Measurements from ENCODE around the gene GPRC5B.

GPRC5B gene, protein sequence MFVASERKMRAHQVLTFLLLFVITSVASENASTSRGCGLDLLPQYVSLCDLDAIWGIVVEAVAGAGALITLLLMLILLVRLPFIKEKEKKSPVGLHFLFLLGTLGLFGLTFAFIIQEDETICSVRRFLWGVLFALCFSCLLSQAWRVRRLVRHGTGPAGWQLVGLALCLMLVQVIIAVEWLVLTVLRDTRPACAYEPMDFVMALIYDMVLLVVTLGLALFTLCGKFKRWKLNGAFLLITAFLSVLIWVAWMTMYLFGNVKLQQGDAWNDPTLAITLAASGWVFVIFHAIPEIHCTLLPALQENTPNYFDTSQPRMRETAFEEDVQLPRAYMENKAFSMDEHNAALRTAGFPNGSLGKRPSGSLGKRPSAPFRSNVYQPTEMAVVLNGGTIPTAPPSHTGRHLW
- 0 to 0.95 (median 0.17) reads per million in 9 experiments for total RNA-seq

DNA sequence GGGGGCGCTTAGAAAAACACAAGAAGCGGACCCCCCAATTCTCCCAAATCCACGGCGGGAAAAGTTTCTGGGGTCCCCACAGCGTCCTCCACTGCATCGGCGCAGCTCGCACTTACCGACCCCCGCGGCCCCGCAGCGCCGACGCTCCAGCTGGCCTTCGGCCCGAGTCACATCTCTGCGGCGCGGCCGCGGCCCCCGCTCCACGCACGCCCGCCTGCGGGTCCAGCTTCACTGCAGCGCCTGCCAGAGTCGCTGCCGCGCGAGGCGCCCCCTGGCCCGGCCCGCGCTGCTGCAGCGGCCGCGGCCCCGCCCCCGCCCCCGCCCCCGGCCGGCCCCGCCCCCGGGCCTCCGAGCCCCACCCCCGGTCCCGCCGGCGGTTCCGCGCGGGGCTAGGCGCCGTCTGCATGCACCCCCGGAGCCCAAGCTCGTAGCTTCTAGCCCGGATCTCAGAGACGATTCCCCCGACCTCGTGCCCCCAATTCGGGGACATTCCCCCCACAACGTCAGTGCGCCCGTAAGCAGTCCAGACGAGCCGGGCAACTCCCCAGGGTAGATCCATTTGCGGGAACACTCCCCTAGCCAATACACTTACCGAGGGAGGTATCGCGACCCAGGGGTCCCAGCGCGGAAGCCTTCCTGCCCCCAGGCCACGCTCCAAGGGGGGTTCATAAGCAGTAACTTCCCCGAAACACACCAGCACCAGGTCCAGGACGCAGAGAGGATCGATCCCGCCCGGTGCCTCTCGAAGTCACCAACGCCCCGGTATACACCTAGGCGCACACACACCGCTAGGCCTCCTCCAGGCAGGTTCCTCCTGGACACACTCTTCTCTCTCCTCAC lies at the start of gene GPRC5B:
Gene GPRC5B, minus strand, starts transcription at position 238 of the 840 bp plus-strand sequence. CDS start 12,003 bp downstream, outside the sequence.
- Mint-ChIP-seq H3K27me3 (peaks cover 45 to 60% of the 10 kb centered on the region in 2 donors), H3K27ac (peak within 1 kb of the TSS in 1 of 2 donors; percentile 72), H3K4me3 (peak within 1 kb of the TSS; percentile 84 to 85), H3K36me3 (ENCODE audit: insufficient read depth) (peaks cover 7% of the 10 kb centered on the region), H3K4me1 (ENCODE audit: low read depth in 2 of 2) (peaks cover 19 to 24% of the 10 kb centered on the region in 2 donors), H3K9me3 (no peaks in the 10 kb centered on the region)
- DNase-seq = peak; percentile 34 to 40 (median 34)
- peak; percentile 75 for ATAC-seq (replicated peaks)

DNA sequence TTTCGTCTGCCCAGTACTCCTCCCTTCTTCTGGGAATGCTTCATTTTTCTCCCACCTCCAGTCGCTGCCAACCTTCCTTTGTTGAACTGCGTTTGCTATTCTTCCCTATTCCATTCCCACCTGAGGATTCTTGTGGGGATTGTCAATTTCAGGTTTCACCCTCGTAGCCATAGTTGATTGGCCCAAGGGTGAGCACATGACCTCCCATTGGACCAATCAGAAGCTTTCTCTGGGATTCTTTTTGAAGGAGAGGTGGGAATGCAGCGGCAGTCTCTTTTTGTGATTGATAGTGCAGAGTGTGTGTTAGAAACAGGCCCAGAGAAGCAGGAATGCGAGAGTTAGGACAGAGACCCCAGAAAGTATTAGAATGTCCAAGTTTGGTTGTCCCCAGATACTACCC lies 49.1 kb upstream of the GPRC5B start:
- Mint-ChIP-seq H3K27me3 (peaks cover 33 to 41% of the 10 kb centered on the region in 2 donors), H3K4me1 (ENCODE audit: low read depth in 2 of 2) (no peaks in the 10 kb centered on the region), H3K36me3 (ENCODE audit: insufficient read depth) (no peaks in the 10 kb centered on the region), H3K4me3 (no peak overlapping the region), H3K9me3 (no peaks in the 10 kb centered on the region), H3K27ac (no peak overlapping the region)
- no peak for DNase-seq
- no peak for ATAC-seq (replicated peaks)

DNA sequence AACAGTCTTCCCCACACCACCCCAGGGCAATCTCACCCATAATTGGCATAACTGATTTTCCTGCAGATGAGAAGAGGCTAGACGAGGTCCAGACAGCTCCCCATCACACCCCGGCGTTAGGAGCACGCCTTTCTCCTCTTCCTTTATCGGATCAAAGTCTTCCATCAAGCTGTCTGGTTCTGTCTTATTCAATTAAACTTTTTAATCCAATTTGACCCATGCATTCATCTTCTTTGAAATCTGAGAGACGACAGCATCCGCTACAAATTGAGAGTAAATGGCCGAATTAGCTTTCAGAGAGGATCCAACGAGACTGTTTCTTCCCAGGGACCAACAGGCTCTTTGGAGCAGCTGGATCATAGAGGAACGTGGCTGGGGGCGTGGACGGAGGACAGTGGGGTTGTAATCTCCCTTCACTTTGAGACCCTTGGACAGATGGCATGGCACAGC lies 44.4 kb upstream of the GPRC5B start:
- Mint-ChIP-seq H3K27ac (no peak overlapping the region), H3K27me3 (peaks cover 28 to 30% of the 10 kb centered on the region in 2 donors), H3K9me3 (no peaks in the 10 kb centered on the region), H3K4me1 (ENCODE audit: low read depth in 2 of 2) (no peaks in the 10 kb centered on the region), H3K36me3 (ENCODE audit: insufficient read depth) (no peaks in the 10 kb centered on the region), H3K4me3 (no peak overlapping the region)
- DNase-seq = no peak
- no peak for ATAC-seq (replicated peaks)

DNA sequence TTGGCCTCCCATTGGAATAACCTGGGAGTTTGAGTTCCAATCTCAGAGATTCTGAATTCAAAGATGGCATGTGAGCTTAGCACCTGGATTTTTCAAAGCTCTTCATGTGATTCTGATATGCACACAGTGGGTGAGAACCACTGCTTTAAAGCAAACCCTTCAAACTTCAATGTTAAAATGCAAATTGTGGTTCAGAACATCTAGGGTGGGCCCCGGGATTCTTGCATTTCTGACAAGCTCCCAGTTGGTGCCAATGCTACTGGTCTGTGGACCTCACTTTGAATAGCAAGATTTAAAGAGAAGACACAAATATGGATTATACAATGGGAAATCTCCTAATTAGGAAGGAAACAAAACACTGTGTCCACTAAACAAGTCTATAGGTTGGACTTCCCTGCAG lies 43.8 kb upstream of the GPRC5B start:
- no peaks in the 10 kb centered on the region for H3K9me3 Mint-ChIP-seq
- ATAC-seq (replicated peaks) (no peak), DNase-seq (no peak)

DNA sequence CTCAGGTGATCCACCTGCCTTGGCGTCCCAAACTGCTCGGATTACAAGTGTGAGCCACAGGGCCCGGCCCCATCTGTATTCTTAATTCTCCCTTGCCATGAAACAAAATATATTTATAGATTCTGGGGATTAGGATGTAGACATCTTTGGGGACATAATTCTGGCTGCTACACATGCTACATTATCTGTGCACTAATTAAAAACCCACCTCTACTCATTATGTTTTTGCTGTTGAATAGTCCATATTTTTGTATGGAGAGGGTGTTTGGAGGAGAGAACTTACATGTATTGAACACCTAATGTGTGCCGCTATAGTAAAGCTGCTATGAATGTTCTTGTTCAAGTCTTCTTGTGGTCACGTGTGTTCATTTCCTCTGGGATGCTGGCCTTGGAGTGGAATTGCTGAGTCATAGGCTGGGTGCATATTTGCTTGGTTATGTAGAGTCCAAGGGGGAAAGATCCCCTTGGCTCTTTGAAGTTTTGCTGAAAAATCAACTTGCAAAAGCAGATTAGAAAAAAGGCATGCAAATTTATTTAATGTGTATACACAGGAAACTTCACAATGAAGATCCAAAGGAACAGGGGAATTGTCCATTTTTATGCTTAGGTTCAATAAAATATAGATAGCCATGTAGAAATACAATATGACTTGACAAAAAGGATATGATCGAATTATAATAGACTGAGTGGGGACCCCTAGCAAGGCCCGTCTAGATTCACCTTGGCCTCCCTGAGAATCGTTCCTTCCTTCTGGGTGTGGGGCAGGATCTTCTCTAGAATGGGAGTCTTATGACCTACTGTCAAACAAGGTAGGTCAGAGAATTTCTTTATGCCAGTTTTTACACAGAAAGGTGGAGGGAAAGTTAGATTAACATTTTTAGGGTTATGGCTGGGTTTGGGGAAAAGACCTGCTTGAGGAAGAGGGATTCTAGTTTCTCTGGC lies 42.1 kb upstream of the GPRC5B start:
- no peaks in the 10 kb centered on the region for H3K36me3 Mint-ChIP-seq (ENCODE audit: insufficient read depth)
- no peak overlapping the region for H3K27ac Mint-ChIP-seq
- H3K4me3 Mint-ChIP-seq = no peak overlapping the region
- ATAC-seq (replicated peaks) = no peak
- peaks cover 28 to 44% of the 10 kb centered on the region in 2 donors for H3K27me3 Mint-ChIP-seq
- H3K4me1 Mint-ChIP-seq (ENCODE audit: low read depth in 2 of 2) = no peaks in the 10 kb centered on the region
- no peaks in the 10 kb centered on the region for H3K9me3 Mint-ChIP-seq
- no peak for DNase-seq

More for the DNA sequence above, 43.8 kb upstream of the GPRC5B start:
- Mint-ChIP-seq H3K4me3 (no peak overlapping the region), H3K27ac (no peak overlapping the region), H3K27me3 (peaks cover 28 to 36% of the 10 kb centered on the region in 2 donors), H3K36me3 (ENCODE audit: insufficient read depth) (no peaks in the 10 kb centered on the region), H3K4me1 (ENCODE audit: low read depth in 2 of 2) (no peaks in the 10 kb centered on the region)

DNA sequence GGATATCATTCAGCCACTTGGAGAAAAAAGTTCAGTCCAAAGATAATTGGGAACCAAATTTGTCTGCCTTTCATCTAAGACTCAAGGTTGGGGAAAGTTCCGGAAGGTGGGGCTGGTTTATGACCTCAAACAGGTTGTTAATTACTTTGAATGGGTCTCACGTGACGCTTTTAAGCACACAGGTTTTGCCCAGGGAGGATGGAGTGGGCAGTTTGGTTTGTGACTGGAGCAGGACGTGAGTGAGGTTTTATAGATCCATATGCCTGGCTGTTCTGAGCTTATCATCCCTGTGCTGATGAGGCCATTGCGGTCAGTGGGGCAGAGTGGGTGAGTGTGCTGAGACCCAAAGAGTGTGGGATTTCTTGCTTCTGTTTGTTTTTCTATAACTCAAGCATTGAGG lies 38.7 kb upstream of the GPRC5B start:
- no peak overlapping the region for H3K27ac Mint-ChIP-seq
- DNase-seq = no peak
- no peaks in the 10 kb centered on the region for H3K4me1 Mint-ChIP-seq (ENCODE audit: low read depth in 2 of 2)
- H3K36me3 Mint-ChIP-seq (ENCODE audit: insufficient read depth) = no peaks in the 10 kb centered on the region
- no peak overlapping the region for H3K4me3 Mint-ChIP-seq
- peaks cover 24 to 48% of the 10 kb centered on the region in 2 donors for H3K27me3 Mint-ChIP-seq
- no peaks in the 10 kb centered on the region for H3K9me3 Mint-ChIP-seq
- no peak for ATAC-seq (replicated peaks)

DNA sequence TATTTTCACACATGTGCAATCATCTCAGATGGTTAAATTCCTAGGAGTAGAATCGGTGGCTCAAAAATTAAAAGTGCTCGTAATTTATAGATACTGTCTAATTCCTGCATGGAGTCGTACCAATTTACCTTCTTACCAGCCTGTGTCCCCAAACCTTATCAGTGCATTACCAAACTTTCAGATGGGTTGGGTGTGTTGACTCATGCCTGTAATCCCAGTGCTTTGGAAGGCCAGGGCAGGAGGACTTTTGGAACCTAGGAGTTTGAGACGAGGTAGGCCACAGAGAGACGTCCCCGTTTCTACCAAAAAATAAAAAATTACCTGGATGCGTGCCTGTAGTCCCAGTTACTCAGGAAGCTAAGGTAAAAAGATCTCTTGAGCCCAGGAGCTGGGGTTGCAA lies 34.5 kb upstream of the GPRC5B start:
- no peaks in the 10 kb centered on the region for H3K36me3 Mint-ChIP-seq (ENCODE audit: insufficient read depth)

DNA sequence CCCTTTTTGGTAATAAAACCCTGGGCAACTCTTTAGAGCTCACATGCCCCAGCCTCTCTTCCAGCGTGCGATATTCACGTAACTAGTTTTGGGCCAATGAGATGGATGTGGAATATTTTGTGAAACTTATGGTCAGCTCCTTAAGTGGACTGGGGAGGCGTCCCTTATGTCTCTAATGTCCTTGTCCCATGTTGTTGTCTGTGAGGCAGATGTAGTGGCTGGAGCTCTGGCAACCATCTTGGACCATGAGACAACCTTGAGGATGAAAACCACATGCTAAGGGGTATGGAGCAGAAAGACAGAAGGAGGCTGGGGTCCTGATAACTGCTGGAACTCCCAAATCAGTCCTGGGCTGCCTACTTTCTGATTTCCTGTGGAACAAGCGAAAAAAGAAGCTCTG lies 31.4 kb upstream of the GPRC5B start:
- Mint-ChIP-seq H3K27me3 (peaks cover 21 to 50% of the 10 kb centered on the region in 2 donors), H3K4me3 (no peak overlapping the region), H3K9me3 (no peaks in the 10 kb centered on the region), H3K36me3 (ENCODE audit: insufficient read depth) (no peaks in the 10 kb centered on the region), H3K27ac (no peak overlapping the region), H3K4me1 (ENCODE audit: low read depth in 2 of 2) (no peaks in the 10 kb centered on the region)
- DNase-seq = no peak
- ATAC-seq (replicated peaks) = no peak

More for the DNA sequence above, 34.5 kb upstream of the GPRC5B start:
- no peaks in the 10 kb centered on the region for H3K4me1 Mint-ChIP-seq (ENCODE audit: low read depth in 2 of 2)
- ATAC-seq (replicated peaks) = no peak
- peaks cover 16 to 47% of the 10 kb centered on the region in 2 donors for H3K27me3 Mint-ChIP-seq
- DNase-seq = no peak
- no peak overlapping the region for H3K4me3 Mint-ChIP-seq
- H3K9me3 Mint-ChIP-seq = no peaks in the 10 kb centered on the region
- H3K27ac Mint-ChIP-seq = no peak overlapping the region

DNA sequence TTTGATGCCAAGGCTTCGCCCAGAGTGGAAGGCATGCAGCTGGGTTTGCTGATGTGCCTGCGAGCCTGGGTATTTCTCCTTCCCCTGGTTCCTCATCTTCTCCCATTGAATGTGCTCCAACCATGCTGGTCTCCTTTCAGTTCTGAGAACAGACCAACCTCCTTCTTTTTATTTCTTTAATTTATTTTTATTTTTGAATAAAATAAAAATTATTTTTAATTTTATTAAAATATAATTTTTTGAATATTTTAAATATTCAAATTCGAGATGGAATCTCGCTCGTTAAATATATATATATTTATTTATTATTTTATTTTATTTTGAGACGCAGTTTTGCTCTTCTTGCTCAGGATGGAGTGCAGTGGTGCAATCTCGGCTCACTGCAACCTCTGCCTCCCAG lies 30.2 kb upstream of the GPRC5B start:
- peaks cover 21 to 44% of the 10 kb centered on the region in 2 donors for H3K27me3 Mint-ChIP-seq
- DNase-seq = no peak
- no peak overlapping the region for H3K4me3 Mint-ChIP-seq
- H3K4me1 Mint-ChIP-seq (ENCODE audit: low read depth in 2 of 2) = no peaks in the 10 kb centered on the region
- no peaks in the 10 kb centered on the region for H3K36me3 Mint-ChIP-seq (ENCODE audit: insufficient read depth)
- H3K27ac Mint-ChIP-seq = no peak overlapping the region
- no peak for ATAC-seq (replicated peaks)
- H3K9me3 Mint-ChIP-seq = no peaks in the 10 kb centered on the region

DNA sequence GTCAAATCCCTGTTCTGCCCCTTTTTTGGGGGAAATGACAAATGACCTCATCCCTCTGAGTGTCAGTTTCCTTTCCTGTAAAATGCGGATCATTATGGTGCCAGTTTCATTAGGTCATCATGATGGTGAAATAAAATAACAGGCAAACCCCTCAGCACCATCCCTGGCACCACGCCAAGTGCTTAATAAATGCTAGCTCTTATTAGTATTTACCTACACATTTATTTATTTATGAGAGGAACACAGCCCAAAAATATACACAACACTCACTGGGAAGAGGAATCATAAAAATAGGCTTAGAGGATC lies 28.6 kb upstream of the GPRC5B start:
- DNase-seq = no peak
- no peaks in the 10 kb centered on the region for H3K36me3 Mint-ChIP-seq (ENCODE audit: insufficient read depth)
- no peak overlapping the region for H3K4me3 Mint-ChIP-seq
- H3K27ac Mint-ChIP-seq = no peak overlapping the region
- no peaks in the 10 kb centered on the region for H3K4me1 Mint-ChIP-seq (ENCODE audit: low read depth in 2 of 2)
- peaks cover 22 to 49% of the 10 kb centered on the region in 2 donors for H3K27me3 Mint-ChIP-seq
- no peak for ATAC-seq (replicated peaks)
- H3K9me3 Mint-ChIP-seq = no peaks in the 10 kb centered on the region

DNA sequence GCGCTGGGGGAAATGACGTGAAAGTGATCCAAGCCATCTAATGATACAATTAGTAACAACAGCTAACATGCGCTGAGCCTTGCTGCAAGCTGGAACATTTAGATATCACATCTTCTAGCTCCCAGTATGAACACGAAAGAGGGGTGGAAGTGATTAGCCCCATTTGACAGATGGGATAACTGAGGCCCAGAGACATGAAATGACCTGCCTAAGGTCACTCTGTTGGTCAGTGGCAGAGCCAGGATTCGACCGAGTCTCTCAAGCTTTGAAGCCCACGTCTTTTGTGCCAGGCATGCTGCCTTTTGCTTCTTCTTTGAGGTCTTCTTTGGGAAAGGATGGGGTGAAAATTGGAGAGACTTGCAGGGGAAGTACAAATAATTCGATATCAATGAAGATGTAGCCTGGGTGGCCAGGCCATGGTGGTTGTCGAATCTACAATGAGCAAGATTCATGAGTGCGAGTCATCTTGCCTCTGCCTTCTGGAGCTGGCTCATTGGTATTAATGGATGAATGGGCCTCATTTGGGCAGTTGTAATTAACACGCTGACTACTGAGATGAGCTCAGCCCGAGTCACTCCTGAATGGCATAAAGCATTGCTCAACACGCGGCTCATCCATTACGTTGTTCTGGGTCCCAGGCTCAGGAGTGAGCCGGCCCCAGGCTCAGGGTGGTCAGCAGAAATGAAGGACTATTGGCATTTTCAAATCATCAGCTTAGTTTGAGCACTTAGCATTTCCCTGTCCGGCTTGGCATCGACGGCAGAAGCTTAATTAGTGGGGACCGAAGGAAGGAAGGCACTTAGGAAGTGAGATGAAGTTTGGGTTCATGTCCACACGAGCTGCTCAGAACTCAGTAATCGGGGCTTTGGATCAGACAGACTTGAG lies 28.0 kb upstream of the GPRC5B start:
- Mint-ChIP-seq H3K27ac (no peak overlapping the region), H3K4me1 (ENCODE audit: low read depth in 2 of 2) (peaks cover 3 to 5% of the 10 kb centered on the region in 2 donors), H3K27me3 (peaks cover 28 to 55% of the 10 kb centered on the region in 2 donors), H3K9me3 (no peaks in the 10 kb centered on the region), H3K4me3 (no peak overlapping the region), H3K36me3 (ENCODE audit: insufficient read depth) (no peaks in the 10 kb centered on the region)
- ATAC-seq (replicated peaks) (no peak), DNase-seq (no peak)

DNA sequence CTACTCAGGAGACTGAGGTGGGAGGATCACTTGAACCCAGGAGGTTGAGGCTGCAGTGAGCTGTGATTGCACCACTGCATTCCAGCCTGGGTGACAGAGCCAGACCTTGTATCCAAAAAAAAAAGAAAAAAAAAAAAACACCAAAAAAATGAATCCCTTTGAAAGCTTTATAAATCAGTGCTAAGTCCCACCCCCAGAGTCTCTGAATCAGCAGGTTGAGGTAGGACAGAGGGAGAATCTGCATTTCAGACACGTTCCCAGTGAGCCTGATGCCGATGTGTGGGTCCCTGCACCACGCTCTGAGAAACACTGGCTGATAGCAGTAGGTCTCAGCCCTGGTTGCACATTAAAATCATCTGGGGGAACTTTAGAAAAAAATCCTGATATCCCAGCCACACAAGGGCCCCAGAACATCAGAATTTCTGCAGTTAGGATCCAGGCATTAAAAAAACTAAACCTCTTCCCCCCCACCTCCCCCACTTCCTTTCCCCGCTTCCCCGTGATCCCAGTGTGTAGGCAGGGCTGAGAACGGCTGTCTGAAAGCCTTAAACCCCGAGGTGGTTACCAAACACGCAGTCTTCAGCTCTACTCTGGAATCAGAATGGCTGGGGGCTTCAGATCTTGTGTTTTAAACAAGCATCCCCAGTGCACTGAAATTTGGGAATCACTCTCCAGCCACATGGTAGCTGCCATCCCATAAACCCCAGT lies 27.3 kb upstream of the GPRC5B start:
- ATAC-seq (replicated peaks) (no peak), DNase-seq (no peak)
- Mint-ChIP-seq H3K27me3 (peaks cover 29 to 57% of the 10 kb centered on the region in 2 donors), H3K4me1 (ENCODE audit: low read depth in 2 of 2) (peaks cover 9 to 13% of the 10 kb centered on the region in 2 donors), H3K36me3 (ENCODE audit: insufficient read depth) (no peaks in the 10 kb centered on the region), H3K4me3 (no peak overlapping the region), H3K27ac (no peak overlapping the region), H3K9me3 (no peaks in the 10 kb centered on the region)

Data from effector memory CD8-positive, alpha-beta T cell (primary cell).